NT2/D1 (cell line): ENCODE measurements around the gene SCRN2.

Experiments used
- DNase-seq: peaks from one replicate; pipeline ENCODE4 v3.0.0-alpha.2; 2011; ENCODE audit warnings: low read depth, low spot score
- H3K27me3 ChIP-seq: 2 replicates; pipeline ENCODE4 v1.6.0; 2011; ENCODE audit warnings: mild to moderate bottlenecking; ENCODE audit not compliant: insufficient read length, insufficient read depth
- H3K36me3 ChIP-seq: 2 replicates; pipeline ENCODE4 v1.6.1; 2011; ENCODE audit warnings: mild to moderate bottlenecking, low read length, mixed read lengths; ENCODE audit not compliant: insufficient read depth, insufficient read length
- H3K4me1 ChIP-seq: 2 replicates; pipeline ENCODE4 v1.5.1; 2011; ENCODE audit not compliant: insufficient read depth, insufficient read length
- H3K4me3 ChIP-seq: 2 replicates; pipeline ENCODE4 v1.5.1; 2011; ENCODE audit warnings: low read depth; ENCODE audit not compliant: insufficient read length
- H3K9ac ChIP-seq: 2 replicates; pipeline ENCODE4 v1.6.0; 2011; ENCODE audit warnings: low read depth; ENCODE audit not compliant: insufficient read length
- H3K9me3 ChIP-seq: 2 replicates; pipeline ENCODE4 v1.5.1; 2011; ENCODE audit warnings: mild to moderate bottlenecking, low read length; ENCODE audit not compliant: insufficient read depth
- SUZ12 ChIP-seq: IDR thresholded peaks from 2 replicates; pipeline ENCODE4 v1.6.1; 2011; ENCODE audit not compliant: insufficient read length, insufficient read depth; ENCODE audit errors: extremely low read depth
- YY1 ChIP-seq: IDR thresholded peaks from 2 replicates; pipeline ENCODE4 v1.6.1; 2011; ENCODE audit not compliant: insufficient read length, insufficient read depth
- ZNF274 ChIP-seq: IDR thresholded peaks from 2 replicates; pipeline ENCODE4 v1.6.1; 2011; ENCODE audit warnings: mild to moderate bottlenecking, low read depth, low read length

SCRN2 gene

GRCh38 chr17:47821424-47822391, 19.4 kb downstream of the SCRN2 start, which contains the start of gene OSBPL7:
Gene OSBPL7 (minus strand): TSS chr17:47821794. CDS start chr17:47820278, 1,516 bp downstream.
- peaks cover 57% of the 10 kb centered on the region for H3K36me3 ChIP-seq
- peaks cover 4% of the 10 kb centered on the region for H3K4me1 ChIP-seq
- H3K4me3 ChIP-seq = peak within 1 kb of the TSS; percentile 59
- H3K9ac ChIP-seq = peak within 1 kb of the TSS; percentile 74
- TF ChIP-seq SUZ12 = no peak
- TF ChIP-seq ZNF274 = no peak
- TF ChIP-seq YY1 = no peak
- peak; percentile 51 for DNase-seq
- no peaks in the 10 kb centered on the region for H3K9me3 ChIP-seq
- H3K27me3 ChIP-seq = no peaks in the 10 kb centered on the region

- no peaks in the 10 kb centered on the region for H3K9me3 ChIP-seq
- H3K4me3 ChIP-seq = peak overlapping the region; percentile 59
- no peaks in the 10 kb centered on the region for H3K27me3 ChIP-seq
- TF ChIP-seq YY1 (no peak), SUZ12 (no peak), ZNF274 (no peak)
- H3K4me1 ChIP-seq = peaks cover 4% of the 10 kb centered on the region
- no peak for DNase-seq
- peaks cover 57% of the 10 kb centered on the region for H3K36me3 ChIP-seq
- peak overlapping the region; percentile 74 for H3K9ac ChIP-seq
Measured at GRCh38 chr17:47821031-47821423, 20.0 kb downstream of the SCRN2 start.

DNA sequence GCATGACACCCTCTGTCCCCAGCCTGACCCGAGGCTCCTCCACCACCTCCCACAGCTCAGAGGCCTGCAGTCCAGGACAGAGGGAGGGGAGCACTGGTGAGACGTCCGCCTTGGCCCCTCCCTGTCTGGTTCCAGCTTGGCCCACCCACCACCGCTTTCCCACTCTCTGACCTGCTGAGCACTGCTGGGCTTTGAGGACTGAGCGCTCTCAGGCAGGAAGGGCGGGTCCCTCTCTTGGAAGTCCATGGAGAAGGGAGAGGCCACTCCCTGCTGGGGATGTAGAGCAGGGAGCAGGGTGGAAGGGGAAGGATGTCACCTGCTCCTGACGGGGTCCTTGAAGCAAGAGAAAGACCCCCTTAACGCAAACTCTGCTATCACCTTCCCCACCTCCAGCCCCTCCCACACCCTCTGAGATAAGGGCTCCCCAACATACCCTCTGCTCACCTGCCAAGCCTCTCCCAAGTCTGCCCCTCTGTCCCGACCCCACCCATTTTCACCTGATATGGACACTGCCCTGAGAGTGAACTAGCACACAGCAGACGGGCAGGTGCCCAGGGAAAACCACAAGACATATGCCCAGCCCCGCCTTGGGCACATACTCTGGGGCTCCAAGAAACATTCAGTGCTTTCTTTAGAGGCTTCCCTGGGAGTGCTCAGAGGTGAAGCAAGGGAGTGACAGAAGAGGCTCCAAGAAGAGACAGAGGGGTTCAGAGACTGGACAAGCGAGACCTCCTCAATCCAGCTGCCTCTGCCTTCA, 20.9 kb downstream of the SCRN2 start:
- no peak overlapping the region for H3K4me3 ChIP-seq
- no peaks in the 10 kb centered on the region for H3K9me3 ChIP-seq
- TF ChIP-seq YY1 (no peak), ZNF274 (no peak), SUZ12 (no peak)
- H3K36me3 ChIP-seq = peaks cover 60% of the 10 kb centered on the region
- no peak for DNase-seq
- peak overlapping the region; percentile 17 for H3K9ac ChIP-seq
- no peaks in the 10 kb centered on the region for H3K27me3 ChIP-seq
- peaks cover 4% of the 10 kb centered on the region for H3K4me1 ChIP-seq

DNA sequence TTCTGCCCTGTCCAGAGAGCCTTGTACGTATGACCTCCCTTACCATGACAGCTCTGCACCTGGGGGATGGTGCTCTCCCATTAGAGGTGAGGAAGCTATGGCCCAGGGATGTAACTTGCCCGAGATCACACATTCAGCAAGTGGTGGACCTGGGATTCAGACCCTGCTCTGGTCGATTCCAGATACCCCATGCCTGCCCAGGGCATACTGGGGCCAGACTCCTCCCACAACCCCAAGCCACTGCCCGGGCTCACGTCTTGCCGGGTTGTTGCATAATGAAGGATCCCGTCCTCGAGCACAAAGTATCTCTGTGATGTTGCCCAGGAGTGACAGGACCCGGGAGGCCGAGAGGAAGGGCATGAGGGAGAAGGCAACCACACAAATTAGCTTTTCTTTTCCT, 21.6 kb downstream of the SCRN2 start:
- peaks cover 65% of the 10 kb centered on the region for H3K36me3 ChIP-seq
- TF ChIP-seq SUZ12 (no peak), YY1 (no peak), ZNF274 (no peak)
- H3K9ac ChIP-seq = no peak overlapping the region

DNA sequence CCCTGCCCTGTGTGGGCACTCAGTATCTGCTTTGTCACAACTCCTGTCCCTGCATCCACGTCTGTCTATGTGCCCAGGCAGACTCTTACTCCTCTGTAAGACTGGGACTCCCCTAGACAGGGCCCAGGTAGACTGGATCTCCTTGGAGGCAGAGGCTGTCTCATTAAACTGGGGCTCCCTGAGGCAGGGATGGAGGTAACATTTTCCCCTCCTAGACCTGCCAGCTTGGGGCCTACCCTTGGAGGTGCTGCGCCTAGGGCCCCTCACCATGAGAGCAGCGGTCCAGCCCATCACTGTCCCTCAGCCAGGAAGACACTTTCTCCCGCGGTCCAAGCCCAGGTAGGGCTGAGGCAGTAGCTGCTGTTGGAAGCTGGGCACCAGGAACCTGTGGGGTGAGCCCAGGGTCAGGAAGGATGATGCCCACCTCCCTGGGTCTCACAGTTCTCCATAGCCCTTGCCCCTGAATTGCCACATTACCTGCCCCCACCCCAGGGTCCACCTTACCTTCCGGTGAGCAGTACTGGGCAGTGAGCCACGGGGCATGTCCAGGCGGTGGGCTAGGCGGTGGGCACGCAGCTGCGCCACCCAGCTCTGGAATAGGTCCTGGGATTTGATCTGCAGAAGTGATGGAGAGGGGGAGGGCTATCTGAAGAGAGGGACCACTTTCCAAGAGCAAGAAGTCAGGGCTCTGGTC, 22.9 kb downstream of the SCRN2 start:
- Histone ChIP-seq H3K27me3 (no peaks in the 10 kb centered on the region), H3K36me3 (peaks cover 57% of the 10 kb centered on the region), H3K4me1 (peaks cover 4% of the 10 kb centered on the region), H3K4me3 (no peak overlapping the region), H3K9me3 (no peaks in the 10 kb centered on the region), H3K9ac (no peak overlapping the region)
- no peak for DNase-seq
- no peak for TF ChIP-seq SUZ12
- no peak for TF ChIP-seq YY1
- TF ChIP-seq ZNF274 = no peak

More for the DNA sequence above, 21.6 kb downstream of the SCRN2 start:
- Histone ChIP-seq H3K4me3 (no peak overlapping the region), H3K9me3 (no peaks in the 10 kb centered on the region), H3K4me1 (peaks cover 4% of the 10 kb centered on the region), H3K27me3 (no peaks in the 10 kb centered on the region)
- DNase-seq = no peak

GRCh38 chr17:47816947-47817346, 24.1 kb downstream of the SCRN2 start:
- Histone ChIP-seq H3K36me3 (peaks cover 65% of the 10 kb centered on the region), H3K4me3 (no peak overlapping the region), H3K27me3 (no peaks in the 10 kb centered on the region), H3K9me3 (no peaks in the 10 kb centered on the region), H3K4me1 (peaks cover 2% of the 10 kb centered on the region), H3K9ac (no peak overlapping the region)
- TF ChIP-seq ZNF274 = no peak
- no peak for TF ChIP-seq SUZ12
- no peak for TF ChIP-seq YY1
- DNase-seq = no peak
